DMS53 treated with DMSO at 0.1 percent for 48 hours (cell line): ENCODE results near the gene LMO3.

Experiments
- DNase-seq: peaks from one replicate; lab custom pipeline; 2025; ENCODE audit not compliant: unreplicated experiment; lab: John Stamatoyannopoulos, UW

Gene LMO3

GRCh38 chr12:16602412-16602811, 3.5 kb downstream of the LMO3 start:
- peak; percentile 95 for DNase-seq

DNA sequence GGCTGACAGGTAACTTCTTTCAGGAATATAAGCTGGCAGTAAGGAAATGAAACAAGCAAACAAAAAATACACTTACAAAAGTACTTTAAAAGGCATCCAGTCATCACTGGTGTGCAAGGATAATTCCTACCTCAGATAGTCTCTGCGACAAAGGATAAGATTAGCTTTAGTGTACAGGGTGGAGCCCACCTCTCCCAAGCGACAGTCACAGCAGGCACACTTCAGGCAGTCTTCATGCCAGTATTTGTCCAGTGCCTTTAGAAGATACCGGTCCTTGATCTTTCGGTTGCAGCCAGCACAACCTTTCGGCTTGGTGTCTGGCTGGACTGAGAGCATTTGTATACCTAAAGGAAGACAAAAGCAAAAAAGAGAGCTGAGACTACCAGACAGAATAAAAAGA, 5.4 kb downstream of the LMO3 start:
- DNase-seq, result peak; percentile 93

DNA sequence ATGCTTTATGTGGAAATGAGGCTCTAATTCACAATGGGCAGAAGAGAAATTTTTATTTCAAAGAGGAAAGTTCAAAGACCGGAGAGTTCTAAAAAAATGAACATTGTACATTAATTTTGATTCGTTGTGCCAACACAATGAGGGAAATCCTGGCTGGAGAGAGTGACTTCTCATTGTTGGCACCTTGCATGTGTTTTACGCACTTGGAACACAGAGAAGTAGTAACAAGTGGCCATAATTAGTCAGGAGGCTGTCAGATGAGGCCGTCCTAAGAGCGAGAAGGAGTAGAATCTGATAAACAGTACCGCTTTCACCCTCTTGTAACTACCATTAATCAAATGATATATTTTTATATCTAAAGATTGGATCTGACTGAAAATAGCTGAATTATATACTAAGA, 6.9 kb downstream of the LMO3 start:
- peak; percentile 87 for DNase-seq

DNA sequence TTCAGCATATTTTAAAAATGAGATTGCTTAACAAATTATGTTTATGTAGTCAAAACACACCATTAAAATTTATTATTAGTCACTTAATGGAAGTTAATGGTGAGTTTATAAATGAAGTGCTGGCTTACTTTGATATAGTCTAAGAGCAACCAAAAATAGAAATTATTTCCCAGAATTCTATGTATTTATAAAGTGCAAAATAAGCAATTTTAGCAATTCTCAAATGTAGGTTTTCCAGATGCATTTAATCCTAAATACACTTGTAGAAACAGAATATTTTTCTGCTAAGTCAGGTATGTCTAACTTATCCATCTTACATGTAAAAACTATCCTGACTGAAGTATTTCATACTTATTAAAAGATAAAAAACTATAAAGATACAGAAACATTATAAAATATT, 11.2 kb downstream of the LMO3 start:
- DNase-seq, result no peak

GRCh38 chr12:16593546-16593945, 12.4 kb downstream of the LMO3 start:
- no peak for DNase-seq

GRCh38 chr12:16590645-16591044, 15.3 kb downstream of the LMO3 start:
- no peak for DNase-seq

DNA sequence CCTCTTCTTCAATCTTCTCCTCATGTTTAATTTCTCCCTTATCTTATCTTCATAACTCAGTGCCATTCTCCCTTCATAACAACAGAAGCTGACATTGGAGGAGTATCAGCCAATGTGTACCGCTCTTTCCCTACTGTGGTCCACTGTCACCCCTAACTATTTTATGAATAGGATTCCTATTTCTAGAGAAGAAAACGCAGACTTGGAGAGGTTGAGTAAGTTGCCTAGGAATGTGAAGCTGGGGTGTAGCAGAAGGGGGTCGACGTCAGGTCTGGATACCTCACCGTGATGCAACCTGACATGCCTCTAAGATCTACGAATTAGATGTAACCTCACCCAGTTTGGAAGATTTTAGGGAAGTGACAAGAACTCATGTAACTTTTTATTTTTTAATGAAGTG, 17.1 kb downstream of the LMO3 start:
- DNase-seq, result no peak

DNA sequence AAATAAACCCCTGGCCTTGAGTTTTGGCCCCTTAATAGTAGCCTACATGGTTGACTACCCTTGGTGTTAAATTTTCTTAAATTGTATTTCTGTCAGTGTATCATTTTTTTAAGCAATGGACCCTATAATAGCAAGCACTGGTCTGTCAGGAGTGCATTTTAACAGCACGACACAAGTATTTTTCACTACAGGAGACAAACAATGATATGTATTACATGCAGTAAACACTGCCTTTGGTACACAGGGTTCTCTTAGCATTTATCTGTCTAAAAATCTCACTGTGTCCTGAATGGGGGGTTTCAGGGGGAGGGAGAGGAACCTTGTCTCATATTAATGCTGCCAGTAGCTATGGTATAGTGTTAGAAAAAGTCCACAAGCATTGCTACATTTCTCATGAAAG, 18.4 kb downstream of the LMO3 start:
- DNase-seq, result no peak

- DNase-seq, result no peak
These were observed 18.9 kb downstream of the LMO3 start for GRCh38 chr12:16587110-16587453.

DNA sequence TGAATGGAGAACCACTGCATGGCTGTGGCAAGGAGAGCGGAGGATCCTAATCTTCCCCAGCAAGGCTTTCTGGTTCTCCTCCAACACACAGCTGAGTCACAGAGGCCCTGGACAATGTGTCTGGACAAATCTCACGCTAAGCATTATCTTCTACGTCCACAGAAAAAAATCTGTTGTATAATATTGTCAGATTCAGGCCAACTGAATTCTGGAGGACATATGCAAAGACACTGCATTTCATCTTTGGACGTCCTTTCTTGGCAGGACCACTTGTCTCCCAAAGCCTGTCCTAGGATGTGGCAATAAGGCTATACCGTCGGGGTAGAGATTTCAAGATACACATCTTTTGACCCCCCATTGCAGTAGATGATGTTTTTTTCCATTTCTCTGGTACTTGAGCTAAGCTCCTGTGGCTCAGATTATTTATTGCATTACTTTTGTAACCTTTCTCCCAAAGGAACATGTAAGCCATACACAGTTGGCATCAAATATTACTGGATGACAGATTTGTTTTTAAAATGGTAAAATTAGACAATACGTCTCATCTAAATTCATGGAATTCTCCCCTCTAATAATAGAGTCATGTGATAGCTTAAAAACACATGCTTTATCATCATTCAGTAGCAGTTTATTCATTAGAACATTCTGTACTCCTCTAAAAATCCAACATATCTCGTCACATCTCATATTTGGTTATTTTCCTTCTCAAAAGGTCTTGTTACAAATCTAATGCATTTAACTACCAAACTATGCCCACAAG, 19.4 kb downstream of the LMO3 start:
- no peak for DNase-seq

DNA sequence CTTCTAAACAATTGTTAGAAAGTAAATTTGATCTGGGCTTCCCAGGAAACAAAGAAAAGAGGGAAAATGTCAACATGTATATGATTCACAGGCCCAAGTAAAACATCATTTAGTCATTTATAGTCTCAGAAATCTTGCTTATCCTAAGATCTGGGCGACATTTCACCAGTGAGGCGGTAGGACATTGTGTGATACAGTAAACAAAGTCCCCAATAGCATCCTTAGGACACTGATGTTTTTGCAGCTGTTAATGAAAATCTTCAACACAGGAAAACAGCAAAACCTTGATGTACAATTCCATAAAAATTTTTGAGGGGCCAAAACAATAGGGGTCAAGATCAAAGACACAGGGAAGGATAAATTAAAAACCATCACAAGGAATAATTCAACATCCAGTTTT, 20.2 kb downstream of the LMO3 start:
- DNase-seq, result no peak

- DNase-seq, result peak; percentile 40
These were observed 21.8 kb downstream of the LMO3 start for GRCh38 chr12:16583969-16584745.

DNA sequence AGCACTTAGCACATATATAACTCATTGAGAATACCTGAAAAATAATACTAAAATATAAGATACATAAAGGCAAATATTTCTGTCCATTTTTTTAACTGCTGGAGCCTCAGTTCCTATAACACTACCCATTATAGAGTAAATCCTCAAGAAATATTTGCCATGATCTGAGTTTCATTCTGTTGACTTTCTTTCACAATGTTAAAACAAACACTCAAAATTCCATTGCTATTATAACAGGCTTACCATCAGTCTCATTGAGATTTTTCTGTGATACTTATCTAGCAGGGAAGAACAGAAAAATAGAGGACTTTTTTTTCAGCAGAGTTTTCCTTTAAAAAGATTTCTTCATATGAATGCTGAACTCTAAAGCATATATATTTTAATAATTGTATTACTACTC, 24.5 kb downstream of the LMO3 start:
- peak; percentile 90 for DNase-seq

GRCh38 chr12:16579041-16579440, 26.9 kb downstream of the LMO3 start:
- no peak for DNase-seq

GRCh38 chr12:16573398-16574077, 32.4 kb downstream of the LMO3 start:
- DNase-seq, result no peak

GRCh38 chr12:16568873-16569272, 37.1 kb downstream of the LMO3 start:
- DNase-seq, result no peak

GRCh38 chr12:16564675-16565074, 41.3 kb downstream of the LMO3 start:
- no peak for DNase-seq

- no peak for DNase-seq
These were observed 42.5 kb downstream of the LMO3 start for GRCh38 chr12:16563504-16563903.

DNA sequence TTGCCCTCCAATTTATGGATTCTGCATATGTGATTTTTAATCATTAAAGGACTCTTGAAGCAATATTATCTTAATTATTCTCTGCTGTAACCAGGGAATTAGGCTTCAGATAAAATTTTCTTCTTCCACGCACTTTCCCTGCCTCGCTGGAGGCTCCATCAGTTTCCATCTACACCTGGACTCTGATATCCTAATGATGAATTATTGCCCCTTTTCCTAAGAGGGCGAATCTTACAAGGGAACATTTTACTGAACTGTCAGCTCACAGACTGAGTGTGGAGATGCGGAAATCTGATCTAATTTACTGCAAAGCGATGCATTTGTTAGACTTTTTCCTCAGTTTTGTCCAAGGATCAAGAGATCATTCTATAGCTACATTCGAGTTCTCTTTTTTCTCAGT, 43.0 kb downstream of the LMO3 start:
- no peak for DNase-seq

GRCh38 chr12:16562435-16562834, 43.5 kb downstream of the LMO3 start:
- no peak for DNase-seq

- DNase-seq, result no peak
These were observed 45.7 kb downstream of the LMO3 start for GRCh38 chr12:16560273-16560672.

- no peak for DNase-seq
These were observed 50.3 kb downstream of the LMO3 start for GRCh38 chr12:16555630-16556029.
